Activated CD8-positive, alpha-beta memory T cell treated with anti-CD3 and anti-CD28 coated beads for 1 hour (primary cell): Measurements from ENCODE around the gene SSTR4.
"Not testable (repeated sequence)": the region's sequence is repeated elsewhere in the genome, so short reads cannot be mapped to it uniquely, and the experiment has no call there.

Source experiments
- DNase-seq, 2 donors: peaks; one replicate each; pipeline ENCODE4 v3.0.0-alpha.2; 2020; ENCODE audit warnings: low read depth in 1 of 2; ENCODE audit errors: extremely low read depth in 1 of 2

SSTR4 gene

DNA sequence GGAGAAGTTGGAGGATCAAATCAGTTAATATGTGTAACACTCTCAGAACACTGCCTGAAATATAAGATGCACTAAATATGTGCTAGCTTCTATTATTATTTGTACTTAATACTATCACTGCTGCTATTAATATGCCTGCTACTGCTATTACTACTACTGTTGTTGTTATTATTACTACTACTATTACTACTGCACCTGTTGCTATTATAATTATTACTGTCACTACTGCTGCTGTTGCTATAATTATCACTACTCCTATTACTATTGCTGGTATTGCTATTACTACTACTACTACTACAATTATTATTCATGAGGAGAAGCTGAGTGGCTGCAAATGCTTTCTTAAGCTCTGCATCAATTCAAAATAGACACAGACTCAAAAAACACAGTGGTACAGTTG, 16.7 kb upstream of the SSTR4 start:
- no peak for DNase-seq

DNA sequence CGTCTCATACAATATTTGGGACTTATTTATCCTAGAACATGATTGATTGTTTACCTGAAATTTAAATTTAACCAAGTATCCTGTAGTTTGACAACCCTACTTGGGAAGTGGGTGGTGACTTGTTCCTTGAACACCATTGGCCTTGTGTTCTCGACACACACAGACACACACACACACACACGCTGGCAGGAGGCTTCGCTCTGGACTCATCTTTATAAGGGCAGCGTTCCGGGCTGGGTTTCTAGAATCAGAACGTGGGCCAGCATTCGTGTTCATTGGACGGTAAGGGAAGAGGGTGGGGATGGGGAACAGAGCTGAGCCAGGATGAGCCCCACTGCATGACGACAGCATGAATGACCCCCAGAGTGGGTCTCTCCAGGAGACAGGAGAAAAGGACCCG, 16.2 kb upstream of the SSTR4 start:
- no peak for DNase-seq

DNA sequence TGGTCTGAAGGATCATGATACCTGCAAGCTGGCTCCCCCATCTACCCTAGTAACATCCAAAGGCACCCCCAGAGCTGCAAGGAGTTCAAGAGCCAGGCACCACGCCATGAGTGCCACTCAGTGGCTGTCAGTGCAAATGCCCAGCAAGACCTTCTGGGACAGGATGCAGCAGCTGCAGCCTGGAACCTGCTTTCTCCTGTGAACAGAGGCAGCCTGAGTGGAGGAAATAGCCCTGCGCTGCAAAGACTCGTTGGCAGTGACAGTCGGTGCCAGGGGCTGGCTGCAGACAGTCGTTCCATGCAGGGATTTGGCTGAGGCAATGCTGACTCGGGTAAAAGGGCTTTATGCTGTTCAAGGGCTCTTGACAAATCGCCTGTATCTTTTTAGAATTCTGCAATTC, 15.7 kb upstream of the SSTR4 start:
- no peak for DNase-seq

DNA sequence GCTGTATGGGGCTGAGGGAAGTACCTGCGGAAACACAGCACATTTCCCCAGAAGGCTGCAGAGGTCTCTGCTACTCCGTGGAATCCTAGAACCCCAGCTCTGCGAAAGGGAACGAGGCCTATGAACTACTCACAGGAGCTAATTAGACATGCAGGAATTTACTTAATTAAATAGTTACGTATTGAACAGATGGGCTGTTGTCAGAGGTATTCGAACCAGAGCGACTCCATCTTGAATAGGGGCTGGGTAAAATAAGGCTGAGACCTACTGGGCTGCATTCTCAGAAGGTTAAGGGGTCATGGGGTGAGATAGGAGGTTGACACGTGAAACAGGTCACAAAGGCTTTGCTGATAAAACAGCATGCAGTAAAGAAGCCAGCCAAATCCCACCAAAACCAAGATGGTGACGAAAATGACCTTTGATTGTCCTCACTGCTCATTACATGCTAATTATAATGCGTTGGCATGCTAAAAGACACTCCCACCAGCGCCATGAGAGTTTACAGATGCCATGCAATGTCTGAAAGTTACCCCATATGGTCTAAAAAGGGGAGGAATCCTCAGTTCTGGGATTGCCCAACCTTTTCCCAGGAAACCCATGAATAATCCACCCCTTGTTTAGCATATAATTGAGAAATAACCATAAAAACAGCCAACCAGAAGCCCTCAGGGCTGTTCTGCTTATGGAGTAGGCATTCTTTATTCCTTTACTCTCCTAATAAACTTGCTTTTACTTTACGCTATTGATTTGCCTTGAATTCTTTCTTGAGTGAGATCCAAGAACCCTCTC, 14.7 kb upstream of the SSTR4 start:
- no peak for DNase-seq

DNA sequence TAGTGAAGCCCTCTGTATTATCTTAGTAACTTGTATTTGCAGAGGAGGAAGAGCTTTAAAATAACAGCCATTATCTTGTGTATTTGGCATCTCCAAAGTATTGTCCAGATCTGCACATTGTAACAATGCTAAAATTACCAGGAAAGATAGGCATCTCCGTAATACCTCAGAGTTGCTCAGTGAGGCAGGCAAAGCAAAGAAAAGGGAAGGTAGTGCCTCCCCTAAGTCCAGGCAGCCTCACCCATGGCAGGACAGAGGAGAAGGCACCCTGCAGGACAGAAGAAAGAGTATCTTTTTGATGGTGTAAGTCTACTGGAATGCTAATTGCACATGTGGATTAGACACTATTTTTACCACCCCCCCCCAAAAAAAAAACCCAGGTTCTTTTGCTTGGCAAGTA, 13.6 kb upstream of the SSTR4 start:
- no peak for DNase-seq

DNA sequence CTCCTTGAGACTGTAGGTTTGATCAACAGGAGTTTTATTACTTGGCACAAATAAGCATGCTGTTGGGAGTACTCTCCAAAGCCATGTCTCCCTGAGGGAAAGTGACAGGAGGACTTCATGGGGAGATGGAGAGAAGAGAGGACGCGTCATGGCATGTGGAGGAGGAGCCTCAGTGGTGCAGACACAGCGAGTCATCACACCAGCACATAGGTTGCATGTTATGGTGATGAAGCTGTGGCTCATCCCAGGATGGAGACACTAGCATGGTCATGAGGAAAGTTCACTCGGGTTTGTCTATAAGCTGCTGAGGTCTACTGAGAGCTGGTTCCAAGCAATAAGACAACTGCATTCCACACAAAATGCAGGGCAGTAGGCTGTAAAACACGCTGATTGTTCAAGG, 13.2 kb upstream of the SSTR4 start:
- no peak for DNase-seq

DNA sequence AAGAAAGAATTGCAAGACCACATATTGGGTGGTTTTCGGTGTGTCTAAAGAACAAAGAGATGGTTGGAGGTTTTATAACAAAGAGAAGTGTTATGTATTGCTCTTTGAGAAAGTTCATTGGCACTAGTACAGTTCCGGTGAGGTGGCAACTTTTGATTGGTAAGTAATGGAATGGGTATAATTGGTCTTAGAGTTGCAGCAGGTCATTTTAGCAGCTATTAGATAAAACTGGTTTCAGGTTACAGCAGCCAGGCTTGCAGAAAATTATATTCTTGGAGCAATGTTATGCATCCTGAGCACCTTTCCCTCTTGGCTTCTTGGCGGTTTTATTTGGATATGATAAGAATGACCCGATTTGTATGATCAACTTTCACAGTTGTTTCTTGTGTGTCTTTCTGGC, 12.3 kb upstream of the SSTR4 start:
- DNase-seq: no peak

DNA sequence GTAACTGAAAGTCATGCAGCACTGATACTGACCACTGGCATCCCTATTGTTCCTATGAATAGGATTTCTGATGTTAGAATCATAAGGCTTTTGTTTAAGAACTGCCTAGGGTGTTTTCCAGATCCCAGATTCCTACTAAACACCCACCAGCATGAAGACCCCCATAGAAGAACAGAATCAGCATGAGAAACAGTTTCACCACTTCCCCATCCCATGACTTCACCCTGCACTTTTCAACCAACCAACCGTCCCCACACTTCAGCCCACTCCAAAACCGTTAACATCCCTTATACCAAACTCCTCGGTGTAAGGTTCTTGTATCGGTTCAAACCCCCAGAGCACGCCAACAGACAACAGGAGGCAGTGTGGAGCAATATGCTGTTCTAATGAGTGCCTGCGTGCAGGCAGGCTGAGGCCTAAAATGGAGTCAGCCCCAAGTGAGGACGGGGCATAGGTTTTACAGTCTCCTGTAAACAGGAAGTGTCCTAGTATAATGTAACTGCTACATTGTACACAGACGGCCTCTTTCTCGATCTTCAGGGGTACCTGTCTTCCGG, 11.4 kb upstream of the SSTR4 start:
- no peak for DNase-seq

DNA sequence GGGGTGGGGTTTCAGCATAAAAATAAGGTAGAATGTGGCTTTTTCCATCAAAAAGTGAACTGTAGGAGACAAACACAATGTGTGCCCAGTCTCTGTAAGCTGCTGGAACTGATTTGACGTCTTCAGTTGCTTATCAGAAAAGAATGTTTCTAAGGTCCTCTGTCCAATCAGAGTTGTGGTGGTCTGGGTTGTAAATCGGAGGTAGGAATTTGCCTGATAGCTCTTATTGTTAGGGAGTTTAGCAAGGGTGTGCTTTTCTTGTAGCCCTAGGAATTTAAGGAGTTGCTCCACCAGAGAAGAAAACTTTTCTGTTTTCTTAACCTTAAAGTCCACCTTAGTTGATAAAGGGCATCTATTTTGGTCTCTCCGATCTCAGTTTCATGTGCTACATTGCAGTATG, 10.4 kb upstream of the SSTR4 start:
- no peak for DNase-seq

DNA sequence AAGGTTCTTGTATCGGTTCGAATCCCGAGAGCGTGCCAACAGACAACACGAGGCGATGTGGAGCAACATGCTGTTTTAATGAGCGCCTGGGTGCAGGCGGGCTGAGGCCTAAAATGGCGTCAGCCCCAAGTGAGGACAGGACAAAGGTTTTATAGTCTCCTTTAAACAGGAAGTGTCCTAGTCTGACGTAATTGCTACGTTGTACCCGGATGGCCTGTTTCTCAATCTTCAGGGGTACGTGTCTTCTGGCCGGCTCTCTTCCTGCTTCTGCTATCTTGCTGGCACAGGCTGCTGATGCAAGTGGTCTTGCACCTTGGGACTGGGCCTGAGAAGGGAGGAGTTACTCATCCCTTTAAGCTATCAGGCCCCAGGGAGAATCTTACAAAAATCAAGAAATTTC, 9.6 kb upstream of the SSTR4 start:
- DNase-seq: not testable (repeated sequence)

DNA sequence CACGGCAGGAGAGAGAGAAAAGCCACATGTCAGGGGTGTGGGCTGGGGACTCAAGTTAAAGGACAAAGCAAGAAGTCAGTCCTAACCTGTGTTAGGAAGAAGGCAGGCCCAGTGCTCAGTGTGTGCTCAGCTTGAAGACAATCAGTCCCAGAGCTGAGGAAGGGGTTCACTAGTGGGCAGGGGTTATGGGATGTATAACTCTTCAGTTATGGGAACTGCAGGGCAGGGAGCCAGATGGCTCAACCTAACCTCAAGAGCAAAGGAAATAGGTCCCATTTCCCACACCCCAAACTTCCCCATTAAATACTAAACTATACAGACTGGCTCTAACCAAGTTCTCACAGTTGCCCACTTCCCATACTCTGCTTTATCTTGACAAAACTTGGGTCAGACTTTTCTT, 7.4 kb upstream of the SSTR4 start:
- no peak for DNase-seq

DNA sequence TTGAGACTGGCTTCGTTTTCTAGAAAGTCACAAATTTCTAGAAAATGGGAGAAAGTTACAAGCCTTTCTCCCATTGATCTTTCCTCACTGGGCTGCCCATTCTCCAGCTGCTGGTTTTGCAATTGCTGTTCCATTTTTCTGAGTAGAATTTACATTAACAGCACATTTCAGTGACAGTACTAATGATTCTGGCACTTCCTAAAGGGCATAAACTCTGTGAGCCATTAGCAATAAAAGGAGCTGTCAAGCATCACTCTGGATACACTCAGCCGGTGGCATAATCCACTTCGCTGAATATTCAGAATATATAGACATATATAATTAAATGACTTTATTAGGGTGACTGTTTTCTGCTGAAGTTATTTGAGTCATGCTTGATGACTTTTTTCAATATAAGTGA, 6.7 kb upstream of the SSTR4 start:
- DNase-seq: no peak

DNA sequence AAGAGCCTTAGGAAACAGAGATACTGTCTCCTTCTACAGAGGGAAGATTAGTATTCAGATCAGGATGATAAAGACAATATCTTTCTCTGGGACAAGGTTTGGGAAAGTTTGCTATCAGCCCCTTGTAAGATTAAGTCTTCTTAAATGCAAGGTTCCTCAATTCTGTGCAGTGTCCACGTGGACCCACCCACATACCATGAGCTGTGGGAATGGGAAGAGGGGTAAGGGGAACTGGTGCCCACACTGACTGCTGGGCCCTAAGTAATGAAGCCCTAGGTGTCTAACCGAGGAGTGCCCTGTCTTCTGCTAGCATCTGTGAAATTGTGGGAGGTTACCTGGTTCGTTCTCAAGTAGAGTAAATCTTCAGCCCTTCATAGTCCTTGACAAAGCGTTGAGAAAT, 5.8 kb upstream of the SSTR4 start:
- no peak for DNase-seq

DNA sequence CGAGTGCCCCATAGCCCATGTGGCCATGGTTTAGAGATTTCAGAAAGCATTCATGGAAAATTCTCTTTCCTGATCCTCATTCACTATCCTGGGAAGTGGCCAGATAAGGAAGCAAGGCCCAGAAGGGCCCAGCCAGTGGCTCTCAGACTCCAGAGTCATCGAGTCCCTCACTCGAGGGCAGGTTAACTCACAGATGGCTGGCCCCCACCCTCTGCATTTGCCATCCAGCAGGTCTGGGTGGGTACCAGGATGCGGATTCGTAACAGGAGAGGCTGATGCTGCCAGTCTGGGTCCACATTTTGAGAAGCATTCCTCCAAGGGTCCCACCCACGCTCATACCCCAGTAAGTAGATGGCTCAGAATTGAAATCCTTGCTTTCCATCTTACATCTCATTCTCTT, 3.8 kb upstream of the SSTR4 start:
- no peak for DNase-seq

DNA sequence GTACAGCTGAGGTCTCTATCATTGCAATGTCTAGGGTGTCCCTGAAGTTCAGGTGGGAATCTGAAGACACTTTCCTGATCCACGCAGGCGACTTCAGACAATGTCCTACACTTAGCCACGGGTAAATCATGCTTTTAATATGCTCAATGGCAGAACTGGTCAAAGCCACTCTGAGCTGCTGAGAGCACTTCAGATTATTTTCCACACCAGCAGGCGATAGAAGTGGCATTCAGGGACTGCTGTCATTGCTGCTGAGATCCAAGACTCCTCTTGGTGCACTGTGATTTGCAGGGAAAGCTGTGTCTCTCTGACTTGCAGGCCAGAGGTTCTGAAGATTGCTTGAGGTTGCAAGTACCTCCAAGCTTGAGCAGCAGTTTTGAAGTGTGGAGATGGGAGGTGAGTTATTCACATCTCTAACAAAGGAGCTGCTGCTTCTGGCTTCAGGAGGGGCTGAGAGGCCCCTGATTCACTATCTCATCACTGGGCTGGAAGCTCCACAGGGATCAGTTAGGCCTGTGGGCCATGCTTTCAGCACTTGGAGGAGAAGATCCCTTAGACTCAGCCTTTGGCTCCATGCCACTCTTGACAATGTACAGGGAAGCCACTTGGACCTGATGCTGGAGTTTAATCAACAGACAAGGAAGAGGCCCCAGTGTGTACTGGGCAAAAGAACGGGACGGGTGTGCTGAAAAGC, 2.9 kb upstream of the SSTR4 start:
- no peak for DNase-seq

DNA sequence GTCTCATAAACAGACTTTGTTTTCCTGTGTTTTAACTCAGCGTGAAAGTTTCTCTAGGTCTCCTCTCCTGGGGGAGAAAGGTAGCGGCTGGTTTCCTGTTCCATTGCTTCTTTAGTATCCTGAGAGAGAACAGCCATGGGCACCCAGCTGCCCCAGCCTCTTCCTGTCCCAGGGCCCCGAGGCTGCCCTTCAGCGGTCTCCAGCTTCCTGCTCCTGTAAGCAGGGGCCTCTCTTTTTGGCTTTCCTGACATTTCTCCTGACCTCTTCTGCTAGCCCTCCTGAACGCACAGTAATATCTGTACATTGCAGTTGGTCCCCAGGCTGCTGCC, 2.4 kb upstream of the SSTR4 start:
- no peak for DNase-seq

DNA sequence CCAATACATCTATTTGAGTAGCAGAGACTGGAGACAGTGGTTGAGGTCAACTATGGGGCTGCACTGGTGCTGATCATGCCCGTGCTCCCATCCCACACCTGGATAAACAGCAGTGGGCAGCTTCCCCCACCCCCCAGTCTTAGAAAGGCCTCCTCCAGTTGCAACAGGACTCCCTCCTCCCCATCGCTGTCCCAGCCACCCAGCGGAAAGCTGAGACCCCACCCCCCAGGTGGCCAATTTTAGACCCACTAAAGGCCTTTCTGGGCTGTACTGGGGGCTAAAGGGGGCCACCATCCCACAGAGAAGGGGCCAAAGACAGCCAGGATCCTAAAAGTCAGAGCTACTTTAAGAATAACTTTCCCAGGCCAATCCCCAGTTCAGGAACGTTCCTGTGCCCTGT, 1.2 kb upstream of the SSTR4 start:
- no peak for DNase-seq

DNA sequence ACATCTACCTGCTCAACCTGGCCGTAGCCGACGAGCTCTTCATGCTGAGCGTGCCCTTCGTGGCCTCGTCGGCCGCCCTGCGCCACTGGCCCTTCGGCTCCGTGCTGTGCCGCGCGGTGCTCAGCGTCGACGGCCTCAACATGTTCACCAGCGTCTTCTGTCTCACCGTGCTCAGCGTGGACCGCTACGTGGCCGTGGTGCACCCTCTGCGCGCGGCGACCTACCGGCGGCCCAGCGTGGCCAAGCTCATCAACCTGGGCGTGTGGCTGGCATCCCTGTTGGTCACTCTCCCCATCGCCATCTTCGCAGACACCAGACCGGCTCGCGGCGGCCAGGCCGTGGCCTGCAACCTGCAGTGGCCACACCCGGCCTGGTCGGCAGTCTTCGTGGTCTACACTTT, 619 bp downstream of the SSTR4 start:
- no peak for DNase-seq

DNA sequence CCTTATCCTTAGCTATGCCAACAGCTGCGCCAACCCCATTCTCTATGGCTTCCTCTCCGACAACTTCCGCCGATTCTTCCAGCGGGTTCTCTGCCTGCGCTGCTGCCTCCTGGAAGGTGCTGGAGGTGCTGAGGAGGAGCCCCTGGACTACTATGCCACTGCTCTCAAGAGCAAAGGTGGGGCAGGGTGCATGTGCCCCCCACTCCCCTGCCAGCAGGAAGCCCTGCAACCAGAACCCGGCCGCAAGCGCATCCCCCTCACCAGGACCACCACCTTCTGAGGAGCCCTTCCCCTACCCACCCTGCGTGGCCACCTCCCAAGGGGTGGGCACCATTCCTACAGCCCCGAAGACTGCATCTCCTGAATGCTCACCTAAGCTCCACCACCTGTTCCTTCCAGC, 1.3 kb downstream of the SSTR4 start:
- no peak for DNase-seq

DNA sequence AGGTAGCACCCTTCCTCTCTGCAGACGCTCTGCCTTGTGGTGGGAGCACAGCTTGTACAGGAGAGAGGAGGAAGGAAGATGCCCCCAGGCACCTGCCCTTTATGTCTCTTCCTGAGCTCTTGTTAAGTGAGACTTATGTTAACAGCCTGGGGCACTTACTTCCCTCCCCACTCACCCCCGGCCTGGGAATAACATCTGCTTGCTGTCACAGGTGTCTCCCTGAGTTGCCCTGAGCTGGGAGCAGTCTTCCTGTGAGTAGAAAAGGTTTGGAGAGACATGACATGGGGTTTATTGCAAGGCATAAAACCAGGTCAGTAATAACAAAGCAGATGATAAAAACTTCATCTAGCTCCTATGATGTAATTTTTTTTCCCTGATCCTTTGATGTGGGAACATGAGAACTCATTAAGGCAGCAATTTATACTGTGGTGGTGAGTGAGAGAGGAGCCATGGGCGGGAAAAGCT, 1.9 kb downstream of the SSTR4 start:
- no peak for DNase-seq

DNA sequence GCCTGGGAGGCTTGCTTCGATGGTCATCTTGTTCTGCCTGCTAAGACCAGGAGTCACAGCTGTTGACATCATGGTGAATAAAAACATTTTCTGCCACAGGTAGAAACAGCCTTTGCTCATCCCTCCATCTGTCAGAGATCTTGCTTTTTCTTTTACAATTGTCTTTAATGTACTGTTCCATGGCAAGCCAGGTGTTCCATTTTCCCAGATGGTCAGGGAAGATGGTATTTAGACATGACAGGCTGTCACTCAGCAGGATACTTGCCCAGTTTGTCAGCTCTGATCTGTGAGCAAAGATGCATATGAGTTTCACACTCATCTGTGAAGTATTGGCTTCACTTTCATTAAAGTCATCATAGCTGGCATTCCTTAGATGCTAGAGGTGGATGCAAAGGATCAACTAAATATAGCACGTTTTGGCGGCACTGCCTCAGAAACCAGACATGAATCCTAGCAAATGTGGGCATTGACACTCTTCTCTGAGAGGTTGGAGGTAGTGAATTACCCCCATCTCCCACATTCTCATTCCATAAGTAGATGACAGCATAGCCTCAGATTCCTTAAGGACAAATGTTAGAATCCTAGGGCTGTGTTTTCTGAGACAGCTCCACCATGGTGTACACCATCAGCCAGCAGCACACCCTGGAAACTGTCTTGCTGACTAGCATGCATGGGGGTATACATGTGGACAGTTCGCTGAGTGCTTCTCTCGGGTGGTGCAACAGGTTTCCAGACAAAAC, 4.2 kb downstream of the SSTR4 start:
- DNase-seq: no peak
